CD14-positive monocyte (primary cell): ENCODE measurements around the gene CES4A. TPM values are rescaled to one million over a fixed set of nuclear protein-coding genes. Genes with fewer than 3 reads are reported as not detected.
A peak's percentile ranks its signal among the peaks of the same experiment; 100 is the strongest.

Source experiments
- DNase-seq, 3 donors: peaks; one replicate each; pipeline ENCODE4 v3.0.0-alpha.2; 2011 to 2022
- H2AFZ ChIP-seq: 2 replicates; pipeline ENCODE4 v1.6.0; 2012; ENCODE audit warnings: mild to moderate bottlenecking, low read depth, low read length, inconsistent platforms; ENCODE audit not compliant: insufficient read depth, poor library complexity, severe bottlenecking
- H3K27ac ChIP-seq, 2 donors: 1 replicate in 1 of 2; 2 replicates in 1 of 2; pipeline ENCODE4 v1.5.1; 2012 to 2013; ENCODE audit warnings: low read length in 2 of 2, control low read depth in 1 of 2, inconsistent platforms in 1 of 2, low read depth in 1 of 2, mild to moderate bottlenecking in 1 of 2
- H3K27me3 ChIP-seq, 2 donors: one replicate each; pipeline versions ENCODE4 v1.6.0 to v1.6.1; 2011 to 2013; ENCODE audit warnings: low read length in 2 of 2; ENCODE audit not compliant: control insufficient read depth in 2 of 2, insufficient read depth in 2 of 2
- H3K36me3 ChIP-seq, 2 donors: replicated peaks in 1 of 2; 1 replicate in 1 of 2; 2 replicates in 1 of 2; pipeline versions ENCODE4 v1.5.1 to v1.6.1; 2012 to 2013; ENCODE audit warnings: low read length in 2 of 2, control low read depth in 1 of 2, inconsistent platforms in 1 of 2, mild to moderate bottlenecking in 1 of 2; ENCODE audit not compliant: insufficient read depth in 2 of 2, control insufficient read depth in 1 of 2
- H3K4me1 ChIP-seq, 2 donors: 1 replicate in 1 of 2; 2 replicates in 1 of 2; pipeline versions ENCODE4 v1.5.1 to v1.6.1; 2012 to 2013; ENCODE audit warnings: low read length in 2 of 2, control low read depth in 1 of 2, inconsistent platforms in 1 of 2, mild to moderate bottlenecking in 1 of 2, moderate library complexity in 1 of 2; ENCODE audit not compliant: insufficient read depth in 2 of 2, control insufficient read depth in 1 of 2
- H3K4me2 ChIP-seq: replicated peaks from 2 replicates; pipeline ENCODE3; 2012; ENCODE audit warnings: low read length, moderate library complexity, mild to moderate bottlenecking; ENCODE audit not compliant: poor library complexity, severe bottlenecking; ENCODE audit errors: extremely low read depth
- H3K4me3 ChIP-seq, 3 experiments: fragments of 200-600 bp in 1 of 3; sonication (generic) in 1 of 3; replicated peaks in 1 of 3; 1 replicate in 2 of 3; 2 replicates in 1 of 3; pipeline ENCODE4 v1.5.1; 2011 to 2013; ENCODE audit warnings: low read length in 3 of 3, mild to moderate bottlenecking in 3 of 3, control low read depth in 2 of 3, low read depth in 2 of 3, inconsistent platforms in 1 of 3, moderate library complexity in 1 of 3
- H3K79me2 ChIP-seq: 2 replicates; pipeline ENCODE4 v1.6.0; 2012; ENCODE audit warnings: mild to moderate bottlenecking, control low read depth, inconsistent platforms, low read length, moderate library complexity; ENCODE audit not compliant: insufficient read depth
- H3K9ac ChIP-seq: 2 replicates; pipeline ENCODE4 v1.6.0; 2017; ENCODE audit warnings: low read length, mild to moderate bottlenecking; ENCODE audit not compliant: insufficient read depth, poor library complexity, severe bottlenecking
- H3K9me3 ChIP-seq, 2 donors: replicated peaks in 1 of 2; 1 replicate in 1 of 2; 2 replicates in 1 of 2; pipeline versions ENCODE4 v1.5.1 to v1.6.1; 2012 to 2013; ENCODE audit warnings: low read length in 2 of 2, control low read depth in 1 of 2; ENCODE audit not compliant: control insufficient read depth in 1 of 2, insufficient read depth in 1 of 2
- H4K20me1 ChIP-seq: 2 replicates; pipeline ENCODE4 v1.6.0; 2012; ENCODE audit warnings: mild to moderate bottlenecking, low read length, control low read depth, moderate library complexity; ENCODE audit not compliant: insufficient read depth
- H3K27ac Mint-ChIP-seq, 7 donors: one replicate each; pipeline ENCODE4 v1.8.0; 2020; ENCODE audit warnings: mild to moderate bottlenecking in 7 of 7, mixed read lengths in 7 of 7, moderate library complexity in 6 of 7, inconsistent platforms in 2 of 7
- H3K27me3 Mint-ChIP-seq, 3 donors: one replicate each; pipeline ENCODE4 v1.8.0; 2021 to 2022; ENCODE audit warnings: low read depth in 3 of 3, mild to moderate bottlenecking in 3 of 3, mixed read lengths in 3 of 3, moderate library complexity in 3 of 3, inconsistent platforms in 1 of 3
- H3K36me3 Mint-ChIP-seq, 2 donors: one replicate each; pipeline ENCODE4 v1.8.0; 2020; ENCODE audit warnings: mixed read lengths in 2 of 2, inconsistent platforms in 1 of 2, mild to moderate bottlenecking in 1 of 2
- H3K4me1 Mint-ChIP-seq: one replicate; pipeline ENCODE4 v1.8.0; 2020; ENCODE audit warnings: mild to moderate bottlenecking, mixed read lengths
- H3K4me3 Mint-ChIP-seq, 2 donors: one replicate each; pipeline ENCODE4 v1.8.0; 2020; ENCODE audit warnings: mild to moderate bottlenecking in 2 of 2, mixed read lengths in 2 of 2, moderate library complexity in 1 of 2
- H3K9me3 Mint-ChIP-seq, 7 donors: one replicate each; pipeline ENCODE4 v1.8.0; 2020 to 2022; ENCODE audit warnings: mixed read lengths in 7 of 7, mild to moderate bottlenecking in 6 of 7, moderate library complexity in 6 of 7, inconsistent platforms in 2 of 7
- WGBS: methylation state at CpG from one replicate; pipeline ENCODE4 v1.1.5; 2013; ENCODE audit warnings: missing lambda C conversion rate; ENCODE audit not compliant: insufficient coverage; 5-methylcytosine and 5-hydroxymethylcytosine counted together
- intact Hi-C, 2 donors: fragments of 100-400 bp; cut with micrococcal nuclease; formaldehyde crosslinking; loops; one replicate each; pipeline versions ENCODE4 v1.15.0 to v1.15.1; 2023
- polyA plus RNA-seq, 3 donors: library from polyadenylated mRNA; depleted of rRNA in 1 of 3; unstranded in 2 of 3; stranded (reverse) in 1 of 3; fragments of 300-500 nt in 2 of 3; fragments of >200 nt in 1 of 3; fragmentation: Illumina TruSeq in 2 of 3; gene quantifications; 1 replicate in 2 of 3; 2 replicates in 1 of 3; pipeline ENCODE4 v1.2.3, GENCODE V29; 2012 to 2021
- TF ChIP-seq, protein P1 (sequence below): fragments of 200-600 bp; IDR thresholded peaks from one replicate; pipeline ENCODE4 v1.8.0; 2022; ENCODE audit warnings: antibody characterized with exemption, mild to moderate bottlenecking

The CES4A gene
- polyA plus RNA-seq, 3 donors: 3.3 to 47.6 (median 4.1) TPM

DNA sequence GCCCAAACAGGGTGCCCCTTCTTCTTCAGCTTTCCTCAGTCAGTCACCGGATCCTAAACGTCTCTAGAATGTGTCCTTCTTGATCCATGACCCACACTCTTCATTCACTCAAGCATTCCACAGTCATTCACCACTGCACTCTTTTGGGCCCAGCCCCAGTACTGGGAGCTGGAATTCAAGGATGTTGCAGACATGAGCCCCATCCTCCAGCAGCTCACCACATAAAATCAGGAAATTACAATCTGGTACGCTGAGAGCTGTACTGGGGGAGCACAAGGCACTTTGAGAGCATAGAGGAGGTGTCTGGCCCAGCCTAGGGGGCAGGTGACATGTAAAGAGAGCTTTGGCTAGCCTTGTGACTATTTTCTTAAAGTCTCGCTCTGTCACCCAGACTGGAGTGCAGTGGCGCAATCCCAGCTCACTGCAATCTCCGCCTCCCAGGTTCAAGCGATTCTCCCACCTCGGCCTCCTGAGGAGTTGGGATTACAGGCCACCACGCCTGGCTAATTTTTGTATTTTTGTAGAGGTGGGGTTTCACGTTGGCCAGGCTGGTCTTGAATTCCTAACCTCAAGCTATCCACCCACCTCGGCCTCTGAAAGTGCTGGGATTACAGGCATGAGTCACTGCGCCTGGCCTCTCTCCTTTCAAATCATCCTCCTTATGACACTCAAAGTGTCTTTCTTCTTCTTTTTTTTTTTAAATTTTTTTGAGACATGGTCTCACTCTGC, 18.7 kb downstream of the CES4A start:
- intact Hi-C loops: no loop called here
- TF ChIP-seq, protein P1, sequence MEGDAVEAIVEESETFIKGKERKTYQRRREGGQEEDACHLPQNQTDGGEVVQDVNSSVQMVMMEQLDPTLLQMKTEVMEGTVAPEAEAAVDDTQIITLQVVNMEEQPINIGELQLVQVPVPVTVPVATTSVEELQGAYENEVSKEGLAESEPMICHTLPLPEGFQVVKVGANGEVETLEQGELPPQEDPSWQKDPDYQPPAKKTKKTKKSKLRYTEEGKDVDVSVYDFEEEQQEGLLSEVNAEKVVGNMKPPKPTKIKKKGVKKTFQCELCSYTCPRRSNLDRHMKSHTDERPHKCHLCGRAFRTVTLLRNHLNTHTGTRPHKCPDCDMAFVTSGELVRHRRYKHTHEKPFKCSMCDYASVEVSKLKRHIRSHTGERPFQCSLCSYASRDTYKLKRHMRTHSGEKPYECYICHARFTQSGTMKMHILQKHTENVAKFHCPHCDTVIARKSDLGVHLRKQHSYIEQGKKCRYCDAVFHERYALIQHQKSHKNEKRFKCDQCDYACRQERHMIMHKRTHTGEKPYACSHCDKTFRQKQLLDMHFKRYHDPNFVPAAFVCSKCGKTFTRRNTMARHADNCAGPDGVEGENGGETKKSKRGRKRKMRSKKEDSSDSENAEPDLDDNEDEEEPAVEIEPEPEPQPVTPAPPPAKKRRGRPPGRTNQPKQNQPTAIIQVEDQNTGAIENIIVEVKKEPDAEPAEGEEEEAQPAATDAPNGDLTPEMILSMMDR: no peak

DNA sequence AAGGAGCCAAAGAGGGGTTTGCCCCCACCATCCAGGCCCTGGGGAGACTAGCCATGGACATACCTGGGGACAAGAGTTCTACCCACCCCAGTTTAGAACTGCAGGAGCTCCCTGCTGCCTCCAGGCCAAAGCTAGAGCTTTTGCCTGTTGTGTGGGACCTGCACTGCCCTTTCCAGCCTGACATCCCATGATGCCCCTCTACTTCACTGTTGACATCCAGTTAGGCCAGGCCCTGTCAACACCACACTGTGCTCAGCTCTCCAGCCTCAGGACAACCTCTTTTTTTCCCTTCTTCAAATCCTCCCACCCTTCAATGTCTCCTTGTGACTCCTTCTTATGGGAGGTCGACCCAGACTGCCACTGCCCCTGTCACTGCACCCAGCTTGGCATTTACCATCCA, 20.8 kb downstream of the CES4A start:
- intact Hi-C loops: no loop called here
- Histone ChIP-seq H3K4me1 (peaks cover 5 to 9% of the 10 kb centered on the region in 2 donors), H3K9me3 (peaks cover 0 to 7% of the 10 kb centered on the region in 2 donors), H3K36me3 (peaks cover 0 to 9% of the 10 kb centered on the region in 2 donors), H3K27me3 (peaks cover 5 to 29% of the 10 kb centered on the region in 2 donors), H3K9ac (no peak overlapping the region), H3K79me2 (no peaks in the 10 kb centered on the region), H3K4me3 (no peak overlapping the region), H3K4me2 (no peak overlapping the region), H4K20me1 (no peaks in the 10 kb centered on the region), H2AFZ (no peak overlapping the region), H3K27ac (no peak overlapping the region)
- TF ChIP-seq, protein P1: no peak
- no peak for DNase-seq
- Mint-ChIP-seq H3K27me3 (peaks cover 23 to 28% (median 27%) of the 10 kb centered on the region in 3 donors), H3K4me1 (peaks cover 3% of the 10 kb centered on the region), H3K9me3 (peaks cover 0 to 5% (median 0%) of the 10 kb centered on the region in 7 donors), H3K4me3 (no peak overlapping the region), H3K36me3 (peaks cover 7 to 11% of the 10 kb centered on the region in 2 donors), H3K27ac (no peak overlapping the region)
- WGBS: no CpG with 5 or more reads among the region's 1 CpG

More for the DNA sequence above, 18.7 kb downstream of the CES4A start:
- no peak overlapping the region for H2AFZ ChIP-seq
- Mint-ChIP-seq H3K4me1 (no peaks in the 10 kb centered on the region), H3K4me3 (no peak overlapping the region), H3K36me3 (peaks cover 17 to 23% of the 10 kb centered on the region in 2 donors), H3K27ac (peak overlapping the region in 3 of 7 donors; percentile 5 to 77 (median 21)), H3K9me3 (no peaks in the 10 kb centered on the region), H3K27me3 (peaks cover 13 to 19% (median 18%) of the 10 kb centered on the region in 3 donors)
- H3K27ac ChIP-seq: no peak overlapping the region
- no peaks in the 10 kb centered on the region for H4K20me1 ChIP-seq
- H3K79me2 ChIP-seq: no peaks in the 10 kb centered on the region
- H3K4me1 ChIP-seq: no peaks in the 10 kb centered on the region
- no peak for DNase-seq
- no peak overlapping the region for H3K4me2 ChIP-seq
- WGBS: 74% methylated on average over 4 of the region's 12 CpGs
- H3K27me3 ChIP-seq: peaks cover 0 to 14% of the 10 kb centered on the region in 2 donors
- no peaks in the 10 kb centered on the region for H3K9me3 ChIP-seq
- no peak overlapping the region for H3K9ac ChIP-seq
- H3K4me3 ChIP-seq: no peak overlapping the region
- H3K36me3 ChIP-seq: peaks cover 0 to 9% of the 10 kb centered on the region in 2 donors
